Hypothalamus (tissue), 51 donors: Measurements from ENCODE around the gene SAA4.
A peak's percentile ranks its signal among the peaks of the same experiment; 100 is the strongest.
"Not testable (repeated sequence)": the region's sequence is repeated elsewhere in the genome, so short reads cannot be mapped to it uniquely, and the experiment has no call there.

Experiments
- DNase-seq, 51 donors: peaks; one replicate each; lab custom pipeline; 2025; lab: John Stamatoyannopoulos, UW

SAA4 gene

DNA sequence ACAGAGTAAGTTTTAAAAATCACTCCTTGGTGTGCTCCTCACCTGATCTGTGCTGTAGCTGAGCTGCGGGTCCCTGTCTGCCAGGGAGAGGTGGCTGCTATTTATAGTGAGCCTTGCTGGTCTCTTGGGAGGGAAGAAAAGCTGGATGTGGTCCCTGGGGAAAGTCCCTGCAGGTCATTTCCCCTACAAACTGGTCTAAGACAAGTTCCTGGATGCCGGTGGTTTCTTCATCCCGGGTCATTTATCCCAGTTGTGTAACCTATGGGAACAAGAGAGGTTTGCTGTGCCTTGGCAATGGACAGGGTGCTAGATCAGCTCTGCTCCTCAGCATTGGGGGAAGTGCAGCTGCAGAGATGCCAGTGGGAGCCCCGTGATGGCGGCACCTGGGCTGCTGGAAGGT, 12.0 kb upstream of the SAA4 start, which contains the start of gene SAA2:
SAA2 (minus strand) TSS at position 108 of the 400 bp plus-strand sequence. CDS start 657 bp downstream, outside the sequence.
- DNase-seq: no peak

DNA sequence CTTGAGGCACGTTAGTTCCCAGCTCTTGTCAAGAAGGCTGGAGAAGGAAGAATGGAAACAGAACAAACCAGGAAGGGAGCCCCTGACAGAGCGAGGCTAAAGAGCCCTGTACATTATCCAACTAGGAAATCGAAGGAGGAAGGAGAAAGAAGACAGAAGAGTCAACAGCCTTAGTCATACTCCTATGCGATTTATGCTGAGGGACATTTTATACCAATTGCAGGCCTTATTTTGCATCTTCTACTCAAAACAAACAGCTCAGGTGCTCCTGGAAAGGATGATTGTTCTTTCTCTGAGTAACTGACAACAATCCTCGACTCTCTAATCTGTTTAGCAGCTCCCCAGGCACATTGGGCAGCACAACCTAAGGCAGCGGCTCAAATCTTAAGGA, 10.6 kb upstream of the SAA4 start:
- not testable (repeated sequence) for DNase-seq

DNA sequence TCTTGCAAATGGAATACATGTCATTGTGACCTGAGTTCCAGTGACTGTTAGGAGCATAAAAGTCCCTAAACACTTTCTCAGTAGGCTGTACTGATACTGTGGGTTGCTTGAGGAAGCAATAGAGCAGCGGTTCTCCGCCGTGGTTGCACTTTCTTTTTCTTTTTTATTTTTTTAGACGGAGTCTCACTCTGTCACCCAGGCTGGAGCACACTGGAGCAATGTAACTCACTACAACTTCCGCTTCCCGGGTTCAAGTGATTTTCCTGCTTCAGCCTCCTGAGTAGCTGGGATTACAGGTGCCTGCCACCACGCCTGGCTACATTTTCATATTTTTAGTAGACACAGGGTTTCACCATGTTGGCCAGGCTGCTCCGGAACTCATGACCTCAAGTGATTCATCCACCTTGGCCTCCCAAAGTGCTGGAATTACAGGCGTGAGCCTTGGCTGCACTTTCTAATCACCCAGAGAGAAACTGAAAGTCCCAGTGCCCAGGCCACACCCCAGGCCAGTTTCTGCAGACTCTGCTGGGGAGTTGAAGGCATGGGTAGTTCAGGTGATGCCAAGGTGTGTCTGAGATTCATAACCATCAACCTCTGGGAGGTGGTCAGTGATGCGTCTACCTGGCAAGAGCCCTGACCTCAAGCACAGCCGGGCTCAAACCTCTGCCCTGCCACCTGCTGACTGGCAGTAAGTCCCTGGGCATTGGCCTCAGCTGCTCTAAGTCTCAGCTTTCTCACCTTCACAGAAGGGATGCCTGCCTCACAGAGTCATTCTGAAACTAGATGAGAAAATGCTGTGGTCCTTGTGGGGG, 10.0 kb upstream of the SAA4 start:
- not testable (repeated sequence) for DNase-seq

DNA sequence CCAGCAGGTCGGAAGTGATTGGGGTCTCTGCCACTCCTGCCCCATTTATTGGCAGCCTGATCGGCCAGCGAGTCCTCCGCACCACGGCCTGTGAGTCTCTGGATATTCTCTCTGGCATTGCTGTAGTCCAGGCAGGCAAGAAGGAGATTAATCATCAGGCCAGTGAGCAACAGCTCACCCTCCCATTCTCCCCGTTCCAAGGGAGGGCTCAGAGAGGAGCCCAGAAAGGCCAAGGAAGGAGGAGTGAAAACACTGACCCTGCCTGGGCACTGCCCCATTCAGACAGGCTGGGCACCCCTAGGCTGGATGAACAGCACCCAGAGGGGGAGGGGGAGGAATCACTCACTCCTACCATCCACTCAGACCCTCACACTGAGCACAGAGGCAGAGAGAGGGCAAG, 8.8 kb upstream of the SAA4 start:
- DNase-seq: no peak

DNA sequence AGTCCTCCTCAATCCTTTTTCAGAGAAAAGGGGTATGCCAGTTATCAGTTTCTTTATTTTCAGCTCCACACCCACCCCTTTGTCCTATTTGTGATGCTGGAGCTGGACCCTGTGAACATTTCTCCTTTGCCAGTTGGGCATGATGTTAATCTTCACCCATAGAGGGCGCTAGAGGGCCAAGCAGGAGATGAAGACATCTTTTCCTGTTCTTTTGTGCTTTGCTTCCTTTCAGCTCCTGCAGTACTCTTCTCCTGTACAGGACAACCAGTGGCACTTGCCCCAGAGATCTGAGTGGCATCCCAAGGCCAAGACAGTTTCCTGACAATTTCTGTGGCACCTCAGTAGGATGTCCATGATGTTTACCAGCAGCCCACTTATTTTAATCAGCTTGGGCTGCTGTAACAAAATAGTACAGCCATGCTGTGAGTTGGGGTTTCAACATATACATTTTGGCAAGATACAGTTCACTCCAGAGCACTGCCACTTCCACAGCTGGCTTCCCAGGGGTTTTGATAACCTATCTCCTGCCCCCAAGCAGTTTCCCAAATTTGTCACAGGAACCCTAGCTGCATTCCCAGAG, 7.3 kb upstream of the SAA4 start:
- peak in 10 of 51 donors; percentile 2 to 26 (median 8) for DNase-seq

DNA sequence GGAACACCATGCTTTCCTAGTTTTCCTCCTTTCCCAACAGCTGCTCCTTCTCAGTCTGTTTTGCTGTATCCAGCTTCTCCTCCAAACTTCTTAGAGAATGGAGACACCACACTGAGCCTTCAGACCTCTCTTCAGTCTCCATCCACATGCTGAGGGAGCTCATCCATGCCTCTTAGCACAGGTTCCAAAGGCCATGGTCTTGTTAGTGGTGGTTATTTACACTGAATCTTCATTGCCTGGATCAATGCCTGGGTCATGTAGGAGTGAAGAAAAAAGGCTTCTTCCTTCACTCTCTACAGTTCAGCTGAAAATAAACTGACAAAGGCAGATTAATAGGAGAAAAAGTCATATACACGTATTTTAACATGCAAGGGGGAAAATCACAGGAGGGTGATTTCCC, 3.1 kb upstream of the SAA4 start:
- DNase-seq: no peak

DNA sequence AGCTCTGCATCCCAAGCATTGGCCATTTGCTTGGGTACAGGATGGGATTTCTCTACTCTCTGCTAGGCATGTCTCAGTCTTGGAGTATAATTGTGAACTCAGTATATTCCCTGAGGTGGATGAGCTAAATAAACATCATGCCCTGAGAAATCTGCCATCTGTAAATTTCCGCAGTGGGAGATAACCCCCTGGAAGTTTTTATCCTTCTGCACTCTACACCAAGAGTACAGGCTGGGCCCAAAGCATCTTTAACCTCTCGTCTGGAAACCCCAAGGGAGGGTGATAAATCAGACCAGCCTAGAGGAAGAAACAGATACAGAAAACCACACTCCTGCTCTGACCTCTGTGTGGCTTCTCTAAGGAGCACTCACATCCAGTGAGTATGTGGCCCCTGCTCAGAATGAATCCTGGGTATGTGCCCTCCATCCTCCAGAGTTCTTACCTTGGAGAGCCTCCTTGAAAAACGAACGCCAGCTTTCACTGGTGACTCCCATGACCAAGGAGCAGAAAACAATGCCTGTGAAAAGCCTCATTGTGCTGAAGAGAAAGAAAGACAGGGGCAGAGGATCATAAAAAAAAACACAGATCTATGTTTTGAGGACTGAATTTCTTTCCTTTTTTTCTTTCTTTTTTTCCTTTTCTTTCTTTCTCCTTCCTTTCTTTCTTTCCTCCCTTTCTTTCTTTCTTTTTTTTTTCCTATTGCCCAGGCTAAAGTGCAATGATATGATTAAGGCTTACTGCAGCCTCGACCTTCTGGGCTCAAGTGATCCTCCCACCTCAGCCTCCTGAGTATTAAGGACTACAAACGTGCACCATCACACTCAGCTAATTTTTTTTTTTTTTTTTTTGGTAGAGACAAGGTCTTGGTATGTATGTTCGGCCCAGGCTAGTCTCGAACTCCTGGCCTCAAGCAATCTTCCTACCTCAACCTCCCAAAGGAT, 938 bp downstream of the SAA4 start:
- no peak for DNase-seq

DNA sequence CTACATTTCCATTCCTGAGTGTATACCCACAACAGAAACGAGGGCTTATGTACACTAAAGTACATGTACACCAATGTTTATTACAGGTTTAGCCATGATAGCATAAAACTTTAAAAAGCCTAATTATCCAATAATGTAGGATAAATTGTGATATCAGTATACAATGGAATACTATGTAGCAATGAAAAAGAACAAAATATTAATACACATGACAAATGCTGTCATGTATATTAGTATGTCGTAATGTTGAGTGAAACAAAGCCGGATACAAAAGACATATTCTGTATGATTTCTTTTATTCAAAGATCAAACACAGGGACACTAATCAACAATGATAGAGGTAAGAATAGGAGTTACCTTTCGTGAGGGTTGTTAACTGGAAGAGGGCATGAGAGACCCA, 2.7 kb downstream of the SAA4 start:
- DNase-seq: no peak

DNA sequence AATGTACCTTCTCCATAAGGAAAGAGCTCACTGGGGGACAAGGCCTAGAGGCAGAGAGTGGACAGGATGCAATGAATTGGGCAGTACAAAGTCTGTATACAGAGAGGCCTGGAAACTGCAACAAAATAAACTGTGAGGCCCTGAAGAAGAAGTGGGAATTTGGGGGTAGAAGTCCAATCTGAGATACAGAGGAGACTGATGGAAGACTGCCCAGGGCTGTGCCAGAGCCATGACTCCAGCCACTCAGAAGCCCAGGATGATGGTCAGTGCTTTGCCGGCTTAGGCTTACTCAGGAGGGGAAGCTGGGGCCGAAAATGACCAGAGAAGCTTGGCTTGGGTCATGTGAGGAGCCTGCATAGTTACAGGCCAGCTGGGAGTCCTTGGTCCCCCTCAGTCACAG, 5.7 kb downstream of the SAA4 start:
- no peak for DNase-seq

DNA sequence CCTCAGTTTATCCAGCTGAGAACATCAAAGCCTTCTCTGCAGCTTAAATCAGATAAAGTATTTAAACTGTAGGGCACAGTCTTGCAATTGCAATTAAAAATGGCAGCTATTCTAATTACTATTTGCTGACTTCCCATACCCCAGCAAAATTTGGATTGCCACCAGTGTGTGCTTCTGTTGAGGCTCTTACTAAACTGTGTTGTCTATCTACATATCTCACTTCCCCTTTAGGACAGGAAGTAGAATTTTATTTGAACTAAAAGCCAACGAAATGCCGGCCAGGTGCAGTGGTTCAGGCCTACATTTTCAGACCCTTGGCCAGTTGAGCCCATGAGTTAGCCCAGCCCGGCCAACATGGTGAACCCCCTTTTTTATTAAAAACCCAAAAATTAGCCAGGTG, 7.1 kb downstream of the SAA4 start:
- DNase-seq: no peak

DNA sequence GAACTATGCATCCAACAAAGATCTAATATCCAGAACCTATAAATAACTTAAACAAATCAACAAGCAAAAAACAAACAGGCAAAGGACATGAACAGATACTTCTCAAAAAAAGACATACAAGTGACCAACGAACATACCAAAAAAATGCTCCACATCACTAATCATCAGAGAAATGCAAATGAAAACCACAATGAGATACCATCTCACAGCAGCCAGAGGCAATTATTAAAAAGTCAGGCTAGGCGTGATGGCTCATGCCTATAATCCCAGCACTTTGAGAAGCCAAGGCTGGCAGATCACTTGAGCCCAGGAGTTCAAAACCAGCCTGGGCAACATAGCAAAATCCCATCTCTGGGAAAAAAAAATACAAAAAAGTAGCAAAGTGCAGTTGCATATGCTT, 10.7 kb downstream of the SAA4 start:
- no peak for DNase-seq

DNA sequence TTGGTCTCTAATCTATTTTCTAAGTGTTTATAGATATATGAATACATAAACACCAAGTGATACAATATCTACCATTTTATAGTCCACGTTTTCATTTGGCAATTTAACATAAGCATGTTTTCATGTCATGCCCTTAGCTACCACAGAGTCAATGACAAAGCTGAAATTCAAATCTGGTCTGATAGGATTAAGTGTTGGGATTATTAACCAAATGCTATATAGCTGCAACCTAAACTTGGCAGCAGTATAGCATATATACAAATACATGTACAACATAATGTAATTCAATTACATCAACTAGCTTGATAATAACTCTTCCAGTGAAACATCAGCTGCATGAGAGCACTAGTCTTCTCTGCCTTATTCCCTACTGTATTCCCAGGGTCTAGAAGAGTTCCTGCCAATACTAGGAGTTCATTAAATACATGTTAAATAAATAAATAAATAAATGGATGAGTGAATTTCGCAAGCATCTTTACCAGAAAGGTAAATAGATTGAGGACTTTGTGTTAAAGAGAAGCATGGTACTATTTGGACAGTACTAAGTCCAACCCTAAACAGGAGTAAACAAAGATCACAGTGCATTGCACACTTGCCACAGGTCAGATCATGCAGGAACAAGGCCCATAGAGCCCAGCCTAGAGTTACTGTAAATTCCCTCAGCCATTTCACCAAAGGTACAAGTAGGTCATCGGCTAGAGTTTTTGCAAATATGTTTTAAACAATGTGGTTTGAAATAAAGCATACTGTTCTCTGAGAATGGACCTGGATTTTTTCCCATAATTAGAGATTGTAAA, 12.8 kb downstream of the SAA4 start:
- DNase-seq: no peak

DNA sequence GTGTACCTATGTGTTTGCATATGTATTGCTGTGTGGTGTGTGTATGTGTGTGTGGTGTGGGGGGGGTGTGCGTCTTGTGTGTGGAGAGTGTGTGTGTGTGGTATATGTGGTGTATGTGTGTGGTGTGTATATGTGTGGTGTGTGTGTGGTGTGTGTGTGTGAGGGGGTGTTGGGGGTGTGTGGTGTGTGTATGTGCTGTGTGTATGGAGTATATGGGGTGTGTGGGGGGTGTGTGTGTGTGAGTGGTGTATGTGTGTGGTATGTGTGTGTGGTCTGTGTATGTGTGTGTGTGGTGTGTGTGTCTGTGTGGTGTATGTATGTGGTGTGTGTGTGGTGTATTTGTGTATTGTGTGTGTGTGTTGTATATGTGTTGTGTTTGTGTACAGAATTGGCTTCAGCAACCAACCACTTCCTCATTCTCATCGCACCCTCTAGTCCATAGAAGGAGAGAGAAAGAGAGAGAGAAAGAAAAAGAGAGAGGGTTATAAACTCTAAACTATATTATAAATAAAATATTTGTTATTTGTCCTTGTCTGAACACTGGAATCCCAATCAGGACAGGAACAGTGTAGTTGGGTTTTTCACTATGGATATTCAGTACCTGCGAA, 13.7 kb downstream of the SAA4 start:
- no peak for DNase-seq

DNA sequence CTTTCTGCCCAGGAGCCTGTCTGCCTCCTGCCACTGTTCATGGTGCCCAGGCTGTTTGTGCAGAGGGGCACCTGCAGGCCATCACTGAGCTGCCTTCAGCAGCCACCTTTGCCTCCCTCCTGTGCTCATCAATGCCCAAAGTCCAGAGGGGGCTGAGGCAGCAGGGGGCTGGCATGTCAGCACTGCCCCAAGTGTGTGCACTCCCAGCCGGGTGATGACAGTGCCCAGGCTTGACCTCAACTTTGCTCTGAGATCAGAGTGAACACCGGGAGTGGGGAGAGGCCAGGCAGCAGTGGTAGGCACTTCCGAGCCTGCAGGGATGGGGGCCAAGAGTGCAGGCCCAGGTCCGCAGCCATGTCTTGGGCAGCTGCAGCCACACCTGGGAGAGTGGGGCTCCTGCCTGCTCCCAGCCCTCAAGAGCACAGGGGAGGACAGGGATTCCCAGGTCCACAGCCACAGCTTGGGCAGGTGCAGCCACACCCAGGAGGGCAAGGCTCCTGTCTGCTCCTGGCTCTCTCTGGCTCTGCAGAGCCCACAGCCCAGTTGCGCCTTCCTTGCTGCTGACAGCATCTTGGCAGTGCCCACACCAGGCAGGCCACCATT, 15.2 kb downstream of the SAA4 start:
- DNase-seq: no peak

DNA sequence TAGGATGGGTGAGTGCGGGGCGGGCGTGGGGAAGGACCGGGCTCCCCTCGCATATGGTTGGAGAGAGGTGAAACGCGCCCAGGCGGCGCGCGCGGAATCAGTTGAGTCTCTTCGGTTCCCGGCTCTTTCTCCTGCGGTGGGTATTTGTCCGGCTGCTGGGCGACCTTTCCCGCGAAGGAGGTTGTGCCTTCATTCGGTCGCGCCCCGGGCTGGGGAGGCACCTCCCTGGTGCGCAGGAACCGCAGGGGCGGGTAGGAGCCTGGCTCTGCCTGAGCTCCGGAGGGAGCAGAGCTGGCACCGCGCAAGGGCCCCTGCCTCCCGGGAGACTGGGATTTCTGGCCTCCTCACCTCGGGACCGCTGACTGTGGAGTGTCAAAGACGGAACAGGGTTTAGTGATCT, 27.5 kb downstream of the SAA4 start:
- no peak for DNase-seq

DNA sequence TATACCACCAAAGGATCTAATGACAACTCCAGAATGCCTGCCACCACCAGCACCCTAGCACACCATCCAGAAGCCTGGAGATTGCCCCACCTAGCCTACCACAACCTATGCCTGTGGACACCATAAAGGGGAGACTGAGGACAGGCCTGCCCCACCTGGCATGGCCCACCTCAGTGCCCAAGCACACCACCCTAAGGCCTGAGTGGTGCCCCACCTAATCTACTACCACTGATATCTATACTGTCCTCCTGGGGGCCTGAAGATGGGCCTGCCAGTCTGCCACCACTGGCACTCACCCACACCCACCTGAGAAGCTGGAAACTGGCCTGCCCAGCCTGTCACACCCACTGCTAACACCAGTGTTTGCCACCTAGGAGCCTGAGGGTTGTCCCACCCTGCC, 31.8 kb downstream of the SAA4 start:
- DNase-seq: no peak

DNA sequence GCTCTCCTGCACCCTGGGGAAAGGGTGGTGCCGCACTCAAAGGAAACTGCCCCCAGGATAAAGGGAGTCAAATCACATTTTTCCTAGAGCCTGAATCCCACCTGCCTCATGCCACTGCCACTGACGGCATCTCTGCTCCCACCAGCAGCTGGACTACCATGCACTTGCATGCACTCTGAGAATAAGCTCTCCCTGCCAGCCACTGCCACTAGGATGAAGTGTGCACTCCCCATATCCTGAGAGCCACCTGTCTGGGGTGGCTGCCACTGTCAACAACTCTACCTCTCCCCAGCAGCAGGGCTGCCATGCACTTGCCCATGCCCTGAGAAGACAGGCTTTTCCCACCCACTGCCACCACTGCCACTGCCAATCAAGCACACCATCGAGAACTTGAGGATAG, 32.4 kb downstream of the SAA4 start:
- no peak for DNase-seq

DNA sequence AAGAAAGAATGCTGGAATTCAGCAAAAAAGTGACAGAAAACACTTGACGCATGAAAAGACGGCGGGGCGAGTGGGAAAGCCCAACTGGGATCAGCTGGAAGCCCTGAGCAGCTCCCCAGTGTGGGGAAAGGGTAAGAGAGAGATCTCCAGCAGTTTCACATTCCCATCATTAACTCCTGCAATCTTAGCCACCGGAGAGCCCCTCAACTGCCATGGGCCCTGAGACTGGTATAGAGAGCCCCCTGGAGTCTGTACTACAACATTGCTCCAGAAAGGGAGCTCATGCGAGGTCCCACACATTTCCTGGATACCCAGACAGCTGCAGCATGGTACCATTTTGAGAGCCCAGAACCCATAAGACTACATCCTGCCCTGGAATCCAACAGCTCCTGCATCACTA, 32.9 kb downstream of the SAA4 start:
- no peak for DNase-seq

DNA sequence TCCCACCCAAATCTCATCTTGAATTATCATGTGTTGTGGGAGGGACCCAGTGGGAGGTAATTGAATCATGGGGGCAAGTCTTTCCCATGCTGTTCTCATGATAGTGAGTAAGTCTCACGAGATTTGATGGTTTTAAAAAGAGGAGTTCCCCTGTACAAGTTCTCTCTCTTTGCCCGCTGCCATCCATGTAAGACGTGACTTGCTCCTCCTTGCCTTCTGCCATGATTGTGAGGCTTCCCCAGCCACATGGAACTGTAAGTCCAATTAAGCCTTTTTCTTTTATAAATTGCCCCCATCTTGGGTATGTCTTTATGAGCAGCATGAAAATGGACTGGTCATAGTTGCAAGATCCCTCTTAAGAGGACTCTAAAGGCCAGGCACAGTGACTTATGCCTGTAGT, 38.9 kb downstream of the SAA4 start:
- DNase-seq: not testable (repeated sequence)

DNA sequence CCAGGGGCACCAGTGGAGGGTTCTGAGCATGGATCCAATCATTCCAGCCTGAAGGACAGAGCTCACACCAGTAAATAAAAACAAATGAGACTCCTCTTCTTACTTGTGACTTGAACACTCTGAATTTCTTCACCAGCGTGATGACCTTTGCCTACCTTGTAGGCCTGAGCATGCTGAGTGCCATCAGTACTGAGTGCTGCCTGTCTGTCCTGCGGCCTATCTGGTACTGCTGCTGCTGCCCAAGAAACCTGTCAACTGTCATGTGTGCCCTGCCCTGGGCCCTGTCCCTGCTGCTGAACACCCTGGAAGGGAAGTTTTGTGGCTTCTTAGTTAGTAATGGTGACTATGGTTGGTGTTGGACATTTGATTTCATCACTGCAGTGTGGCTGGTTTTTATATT, 40.1 kb downstream of the SAA4 start:
- DNase-seq: no peak
